GM12875 (cell line): ENCODE data around the gene ANKRD9.

Source experiments
- H3K4me3 ChIP-seq: one replicate; pipeline ENCODE4 v1.5.1; 2011; ENCODE audit warnings: low read depth, low read length, control low read depth
- CTCF ChIP-seq: IDR thresholded peaks from 2 replicates; pipeline ENCODE4 v1.5.1; 2011; ENCODE audit warnings: low read depth, mild to moderate bottlenecking, control low read depth, inconsistent platforms, low read length, moderate library complexity, borderline replicate concordance; ENCODE audit not compliant: insufficient read depth

ANKRD9 gene

GRCh38 chr14:102518063-102518648 is 8.6 kb upstream of the ANKRD9 start:
- no peak for TF ChIP-seq CTCF
- H3K4me3 ChIP-seq = no peak overlapping the region

DNA sequence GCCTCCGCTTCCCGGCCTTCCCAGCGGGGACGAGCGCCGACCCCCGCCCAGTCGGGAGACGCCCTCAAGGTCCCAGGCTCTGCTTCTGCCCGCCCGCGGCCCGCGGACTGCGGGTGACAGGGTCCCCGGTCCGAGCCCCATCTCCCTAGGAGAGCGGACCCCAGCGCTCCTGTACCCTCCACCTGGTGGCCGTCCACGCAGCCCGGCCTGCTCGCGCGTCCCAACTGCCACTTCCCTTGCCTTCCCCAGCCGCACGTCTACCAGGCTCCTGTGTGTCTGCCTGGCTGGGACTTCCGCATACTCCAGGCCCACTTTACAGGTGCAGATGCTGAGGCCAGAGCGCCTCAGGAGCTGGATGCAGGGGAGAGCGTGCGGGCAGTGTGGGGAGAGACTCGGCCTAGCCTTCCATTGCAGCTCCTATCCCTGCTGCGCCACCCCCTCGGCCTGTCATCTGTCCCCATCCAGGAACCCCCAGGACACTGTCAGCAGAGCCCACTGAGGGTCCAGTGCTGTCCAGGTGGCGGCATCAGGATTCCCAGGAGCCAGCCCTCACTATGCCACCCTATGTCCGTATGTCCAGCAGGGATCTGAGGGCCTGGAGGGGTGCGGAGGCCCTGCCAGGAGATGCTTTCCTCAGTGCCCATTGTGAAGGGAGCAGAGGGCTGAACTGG is 8.0 kb upstream of the ANKRD9 start:
- TF ChIP-seq CTCF = no peak
- H3K4me3 ChIP-seq = peak overlapping the region; percentile 68

DNA sequence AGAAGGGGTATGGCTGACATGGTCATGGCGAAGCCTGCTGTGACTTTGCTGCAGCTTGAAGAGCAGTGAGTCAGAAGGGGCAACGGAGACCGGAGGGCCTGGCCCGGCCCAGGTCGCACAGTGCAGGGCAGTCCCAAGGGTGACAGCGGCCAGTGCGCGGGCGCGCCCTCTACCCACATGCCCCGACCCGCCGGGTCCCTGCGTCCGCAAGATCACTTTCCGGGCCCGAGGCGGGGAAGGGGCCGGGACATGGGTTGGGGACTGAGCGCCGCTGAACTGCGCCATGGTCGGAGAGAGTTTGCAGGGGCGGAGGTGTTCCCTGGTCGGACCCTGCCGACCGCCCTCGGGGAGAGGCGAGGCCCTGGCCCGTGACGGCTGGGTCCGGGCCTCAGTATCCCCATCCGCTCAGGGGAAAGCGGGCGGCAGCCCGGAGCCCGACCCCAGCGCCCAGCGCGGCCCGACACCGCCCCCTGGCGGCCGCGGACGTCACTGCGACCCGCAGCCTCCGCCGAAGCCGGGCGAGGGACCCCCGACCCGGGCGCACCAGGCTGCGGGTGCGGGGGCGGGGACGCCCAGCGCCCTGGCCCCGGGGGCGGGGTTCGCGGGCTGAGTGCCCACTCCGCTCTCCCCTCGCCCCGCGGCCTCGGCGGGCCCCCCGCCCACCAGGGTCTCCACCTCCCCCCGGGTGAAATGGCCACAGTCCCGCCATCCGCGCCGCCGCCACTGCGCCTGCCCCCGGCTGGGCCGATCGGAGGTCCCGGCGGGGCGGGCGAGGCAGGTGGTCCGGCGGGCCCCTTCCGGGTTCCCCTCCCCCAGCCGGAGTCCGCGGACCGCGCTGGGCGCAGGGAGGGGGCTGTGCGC is 7.2 kb upstream of the ANKRD9 start:
- peak overlapping the region; percentile 68 for H3K4me3 ChIP-seq
- peak; percentile 95 for TF ChIP-seq CTCF

DNA sequence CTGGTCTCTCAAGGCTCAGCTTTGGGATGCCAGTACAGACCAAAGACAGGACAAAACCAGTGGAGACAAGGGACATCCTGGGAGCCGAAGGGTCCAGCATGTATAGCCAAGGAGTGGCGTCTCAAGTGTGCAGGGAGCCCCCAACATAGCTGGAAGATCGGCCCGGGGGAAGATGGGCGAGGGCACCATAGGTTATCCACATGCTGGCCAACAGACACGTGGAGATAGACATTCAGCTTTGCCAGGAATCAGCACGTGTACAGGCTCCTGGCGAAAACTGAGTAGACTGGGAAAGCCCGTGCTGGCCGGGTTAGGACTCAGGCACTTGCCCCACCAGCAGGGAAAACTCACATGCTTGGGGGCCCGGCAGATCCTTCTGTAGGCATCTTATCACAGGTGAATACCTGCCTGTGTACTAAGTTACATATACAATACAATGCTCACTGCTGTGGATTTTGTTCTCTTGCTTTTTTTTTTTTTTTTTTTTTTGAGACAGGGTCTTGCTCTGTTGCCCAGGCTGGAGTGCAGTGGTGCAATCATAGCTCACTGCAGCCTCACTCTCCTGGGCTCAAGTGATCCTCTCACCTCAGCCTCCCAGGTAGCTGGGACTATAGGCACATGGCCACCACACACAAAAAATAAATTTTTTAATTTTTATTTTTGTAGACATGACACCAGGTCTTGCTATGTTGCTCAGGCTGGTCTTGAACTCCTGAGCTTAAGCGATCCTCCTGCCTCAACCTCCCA is 5.6 kb upstream of the ANKRD9 start:
- no peak overlapping the region for H3K4me3 ChIP-seq
- no peak for TF ChIP-seq CTCF

- no peak for TF ChIP-seq CTCF
- no peak overlapping the region for H3K4me3 ChIP-seq
These were observed 4.6 kb upstream of the ANKRD9 start for GRCh38 chr14:102513899-102514772.

DNA sequence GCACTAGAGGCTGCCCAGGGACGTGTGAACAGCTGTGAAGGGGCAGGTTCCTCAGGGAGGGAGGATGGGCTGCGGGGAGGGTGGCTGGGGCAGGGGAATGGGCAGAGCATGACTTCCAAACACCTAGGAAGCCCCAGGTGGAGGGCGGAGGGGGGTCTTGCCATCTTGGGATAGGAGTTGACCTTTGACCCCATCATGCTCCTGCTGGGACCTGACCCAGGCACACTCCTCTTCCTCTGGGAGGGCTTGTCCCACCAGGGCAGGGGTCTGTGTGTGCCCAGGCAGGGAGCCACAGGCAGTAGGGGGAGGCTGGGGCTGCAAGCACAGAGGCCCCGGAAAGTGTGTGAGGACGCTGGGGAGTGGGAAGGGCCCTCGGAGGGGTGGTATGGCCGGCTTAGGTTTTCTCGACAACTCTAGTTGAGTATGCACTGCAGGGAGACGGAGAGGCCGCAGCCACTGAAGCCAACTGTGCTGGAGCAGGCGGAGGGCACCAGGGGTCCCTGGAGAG is 3.3 kb upstream of the ANKRD9 start:
- H3K4me3 ChIP-seq = no peak overlapping the region
- no peak for TF ChIP-seq CTCF
